ENCODE measurements around the gene DOCK1.

The DOCK1 gene

DNA sequence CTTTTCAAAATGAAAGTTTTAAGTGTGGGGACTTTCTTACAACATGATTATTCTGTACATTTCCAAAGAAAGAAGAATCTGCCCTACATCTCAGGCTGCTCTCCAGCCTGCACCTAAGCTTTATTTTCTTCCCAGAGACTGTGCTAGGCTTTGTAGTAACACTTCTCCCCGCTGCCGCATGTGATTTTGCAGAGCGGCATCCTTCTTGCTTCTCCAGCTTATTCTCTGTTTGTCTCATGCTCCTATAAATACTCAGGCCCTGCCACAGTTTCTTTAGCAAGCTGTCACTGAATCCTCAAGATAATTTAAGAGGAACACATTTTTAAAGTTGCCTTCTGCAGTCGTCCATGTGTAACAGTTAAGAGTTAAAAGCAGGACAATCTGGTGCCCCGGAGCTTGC is 237.6 kb downstream of the DOCK1 start:
- no peak for DNase-seq (ENCODE audit: low read depth)

- DNase-seq (ENCODE audit: low read depth), result peak; percentile 50
Measured at GRCh38 chr10:127145173-127145572, 239.9 kb downstream of the DOCK1 start.

- no peak for DNase-seq (ENCODE audit: low read depth)
Measured at GRCh38 chr10:127146661-127147060, 241.4 kb downstream of the DOCK1 start.

GRCh38 chr10:127148066-127148932 is 243.1 kb downstream of the DOCK1 start:
- DNase-seq (ENCODE audit: low read depth), result peak; percentile 73

- peak; percentile 69 for DNase-seq (ENCODE audit: low read depth)
Measured at GRCh38 chr10:127148933-127149220, 243.6 kb downstream of the DOCK1 start.

GRCh38 chr10:127149501-127150081 is 244.4 kb downstream of the DOCK1 start:
- DNase-seq (ENCODE audit: low read depth), result no peak

- DNase-seq (ENCODE audit: low read depth), result peak; percentile 23
Measured at GRCh38 chr10:127150136-127150535, 244.9 kb downstream of the DOCK1 start.

- no peak for DNase-seq (ENCODE audit: low read depth)
Measured at GRCh38 chr10:127151541-127151940, 246.3 kb downstream of the DOCK1 start.

DNA sequence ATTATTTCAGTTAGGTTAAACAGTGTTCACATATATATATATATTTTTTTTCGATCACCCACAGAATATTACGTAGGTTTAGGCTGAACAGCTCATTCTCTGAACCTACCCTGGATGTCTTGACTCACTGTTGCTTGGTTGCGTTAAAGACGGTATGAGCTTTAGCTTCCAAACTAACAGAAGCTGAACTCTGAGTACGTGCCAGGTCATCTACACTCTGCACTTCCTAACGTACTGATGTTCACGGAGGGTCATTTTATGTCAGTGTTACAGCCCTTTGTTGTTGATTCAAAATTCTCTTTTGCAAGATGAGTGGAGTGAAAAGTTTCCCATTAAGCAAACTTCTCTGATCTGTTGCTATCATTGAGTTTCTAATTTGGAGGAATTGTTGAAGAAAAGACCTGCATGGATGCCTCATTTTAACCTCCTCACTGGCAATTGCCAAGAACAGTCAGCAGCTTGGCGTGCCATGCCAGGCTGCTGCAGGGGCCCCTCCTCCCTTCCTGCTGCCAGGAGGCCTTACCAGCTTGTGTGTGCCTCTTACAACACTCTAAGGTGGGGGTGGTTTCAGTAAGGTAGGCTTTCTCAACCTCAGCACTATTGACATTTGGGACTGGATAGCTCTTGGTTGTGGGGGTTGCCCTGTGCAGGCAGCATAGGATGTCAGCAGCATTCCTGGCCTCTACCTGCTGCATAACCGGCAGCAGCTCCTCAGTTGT is 246.9 kb downstream of the DOCK1 start:
- DNase-seq (ENCODE audit: low read depth), result no peak

GRCh38 chr10:127153181-127153580 is 248.0 kb downstream of the DOCK1 start:
- no peak for DNase-seq (ENCODE audit: low read depth)

DNA sequence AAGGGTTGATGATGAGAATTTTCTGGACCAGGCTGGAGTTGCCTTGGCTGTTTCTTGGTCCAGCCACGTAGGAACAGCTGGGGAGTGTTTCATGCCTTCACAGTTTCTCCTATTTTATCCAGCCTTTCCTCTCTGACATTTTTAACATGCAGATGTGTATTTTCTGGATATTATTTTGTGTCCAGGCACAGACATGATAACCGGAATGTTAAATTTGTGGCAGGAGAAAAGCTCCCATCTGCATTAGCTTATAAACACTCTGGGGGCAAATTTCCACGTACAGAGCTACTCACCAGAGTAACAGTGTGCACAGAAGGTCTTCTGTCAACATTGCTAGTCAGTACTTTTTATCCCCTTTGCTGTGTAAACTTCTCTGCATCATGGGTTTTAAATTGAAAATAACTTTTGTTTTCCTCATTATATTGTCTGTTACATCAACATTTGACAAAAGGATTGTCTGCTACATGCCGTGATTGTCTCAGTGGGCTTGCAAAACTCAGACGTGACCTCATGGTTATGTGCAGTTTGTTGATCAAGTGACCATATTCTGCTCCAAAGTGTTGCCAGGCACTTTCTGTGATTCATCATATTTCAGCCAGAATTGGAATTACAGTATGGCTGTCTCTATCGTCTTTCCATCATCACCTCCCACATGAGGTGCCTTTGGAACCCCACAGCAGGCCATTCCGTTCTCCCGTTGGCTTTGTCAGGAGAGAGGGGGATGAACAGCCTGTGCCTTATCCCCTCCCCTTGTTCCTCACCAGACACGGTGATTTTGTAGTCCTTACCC is 249.8 kb downstream of the DOCK1 start:
- DNase-seq (ENCODE audit: low read depth), result no peak

DNA sequence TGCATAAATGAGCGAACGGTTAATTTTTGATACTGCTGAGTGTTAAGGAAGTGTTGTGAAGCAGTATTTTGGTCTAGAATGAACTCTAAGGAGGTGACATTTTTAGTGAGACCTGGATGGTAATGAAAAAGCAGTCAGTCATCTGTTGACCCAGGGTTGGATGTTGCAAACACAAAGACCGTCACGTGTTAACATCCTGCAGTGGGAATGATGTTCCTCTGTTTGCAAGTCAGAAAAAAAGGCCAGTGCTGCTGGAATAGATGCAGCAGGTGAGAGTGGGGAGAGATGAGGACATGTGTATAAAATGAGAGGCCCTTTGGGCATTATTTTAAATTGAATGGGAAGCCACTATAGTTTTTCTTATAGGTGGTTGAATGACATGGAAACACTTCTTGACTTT is 251.9 kb downstream of the DOCK1 start:
- DNase-seq (ENCODE audit: low read depth), result no peak

- DNase-seq (ENCODE audit: low read depth), result no peak
Measured at GRCh38 chr10:127157506-127158200, 252.4 kb downstream of the DOCK1 start.

DNA sequence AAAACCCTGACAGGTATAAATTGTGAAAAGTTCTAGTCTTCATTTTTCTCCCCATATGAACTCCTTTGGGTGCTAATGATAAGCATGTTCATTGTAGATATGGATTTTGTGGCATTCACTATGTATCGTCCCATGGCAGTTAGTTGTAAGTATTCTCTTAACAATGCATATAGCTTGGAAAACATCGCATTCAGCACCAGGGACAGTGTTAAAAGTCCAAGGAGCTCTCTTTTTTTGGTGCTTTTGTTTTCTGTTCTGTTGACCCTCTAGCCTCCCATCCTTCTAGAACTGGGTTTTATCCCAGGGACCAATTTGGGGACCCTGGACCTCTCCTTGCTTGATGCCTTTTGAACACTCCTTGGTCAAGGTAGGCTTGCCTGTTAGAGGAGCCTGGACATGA is 253.4 kb downstream of the DOCK1 start:
- no peak for DNase-seq (ENCODE audit: low read depth)

- no peak for DNase-seq (ENCODE audit: low read depth)
Measured at GRCh38 chr10:127159648-127160245, 254.5 kb downstream of the DOCK1 start.

- no peak for DNase-seq (ENCODE audit: low read depth)
Measured at GRCh38 chr10:127161482-127161881, 256.3 kb downstream of the DOCK1 start.

GRCh38 chr10:127162841-127163240 is 257.6 kb downstream of the DOCK1 start:
- DNase-seq (ENCODE audit: low read depth), result no peak

GRCh38 chr10:127168261-127168660 is 263.0 kb downstream of the DOCK1 start:
- no peak for DNase-seq (ENCODE audit: low read depth)

DNA sequence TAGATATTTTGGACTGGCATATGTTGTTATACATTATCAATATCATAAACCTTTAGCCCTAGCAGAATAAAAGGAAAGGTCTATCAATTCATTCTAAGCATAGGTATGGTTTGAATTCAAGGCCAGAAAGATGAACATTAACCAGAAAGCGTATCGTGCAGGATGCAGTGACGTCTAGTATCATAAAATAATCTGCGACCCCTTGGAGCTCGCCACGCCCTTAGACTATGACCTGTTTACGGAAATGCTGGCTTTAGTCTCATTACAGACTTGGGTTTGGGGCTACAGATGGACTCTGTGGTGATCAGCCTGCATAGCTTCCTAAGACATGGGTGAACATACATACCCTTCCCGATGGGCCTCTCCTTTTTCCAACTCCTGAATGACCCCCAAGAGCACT is 269.6 kb downstream of the DOCK1 start:
- no peak for DNase-seq (ENCODE audit: low read depth)

- DNase-seq (ENCODE audit: low read depth), result no peak
Measured at GRCh38 chr10:127175357-127176110, 270.3 kb downstream of the DOCK1 start.

GRCh38 chr10:127176649-127177048 is 271.4 kb downstream of the DOCK1 start:
- no peak for DNase-seq (ENCODE audit: low read depth)
